ENCODE data around the gene GTF2H2.
"Not testable (repeated sequence)": the region's sequence is repeated elsewhere in the genome, so short reads cannot be mapped to it uniquely, and the experiment has no call there.

Gene GTF2H2

GRCh38 chr5:71067262-71067928 lies at the start of gene GTF2H2:
Gene GTF2H2, minus strand, starts transcription at chr5:71067676. Its CDS starts 4,913 bp downstream, at chr5:71062763.
- not testable (repeated sequence) for DNase-seq

GRCh38 chr5:71109730-71110275 lies 42.3 kb upstream of the GTF2H2 start:
- DNase-seq = not testable (repeated sequence)

DNA sequence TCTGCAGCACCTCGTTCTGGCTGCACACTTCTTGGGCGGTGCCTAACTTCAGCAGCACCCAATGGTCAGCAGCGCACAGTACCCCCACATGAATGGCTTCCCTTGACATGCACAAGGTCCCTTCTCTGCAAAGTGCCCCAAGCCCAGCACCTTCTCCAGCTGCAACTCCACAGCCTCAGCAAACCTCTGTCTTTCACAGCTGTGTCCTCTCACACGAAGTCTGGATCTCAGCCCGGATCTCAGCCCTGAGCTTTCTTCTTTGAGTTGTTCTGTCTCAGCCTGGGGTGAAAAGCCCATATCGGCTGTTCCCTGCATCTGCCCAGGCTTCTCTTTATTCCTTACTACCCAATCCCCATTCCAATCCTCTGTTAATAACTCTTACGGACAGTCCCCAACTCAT lies 32.5 kb upstream of the GTF2H2 start:
- DNase-seq = not testable (repeated sequence)

GRCh38 chr5:71097930-71098203 lies 30.4 kb upstream of the GTF2H2 start:
- not testable (repeated sequence) for DNase-seq

DNA sequence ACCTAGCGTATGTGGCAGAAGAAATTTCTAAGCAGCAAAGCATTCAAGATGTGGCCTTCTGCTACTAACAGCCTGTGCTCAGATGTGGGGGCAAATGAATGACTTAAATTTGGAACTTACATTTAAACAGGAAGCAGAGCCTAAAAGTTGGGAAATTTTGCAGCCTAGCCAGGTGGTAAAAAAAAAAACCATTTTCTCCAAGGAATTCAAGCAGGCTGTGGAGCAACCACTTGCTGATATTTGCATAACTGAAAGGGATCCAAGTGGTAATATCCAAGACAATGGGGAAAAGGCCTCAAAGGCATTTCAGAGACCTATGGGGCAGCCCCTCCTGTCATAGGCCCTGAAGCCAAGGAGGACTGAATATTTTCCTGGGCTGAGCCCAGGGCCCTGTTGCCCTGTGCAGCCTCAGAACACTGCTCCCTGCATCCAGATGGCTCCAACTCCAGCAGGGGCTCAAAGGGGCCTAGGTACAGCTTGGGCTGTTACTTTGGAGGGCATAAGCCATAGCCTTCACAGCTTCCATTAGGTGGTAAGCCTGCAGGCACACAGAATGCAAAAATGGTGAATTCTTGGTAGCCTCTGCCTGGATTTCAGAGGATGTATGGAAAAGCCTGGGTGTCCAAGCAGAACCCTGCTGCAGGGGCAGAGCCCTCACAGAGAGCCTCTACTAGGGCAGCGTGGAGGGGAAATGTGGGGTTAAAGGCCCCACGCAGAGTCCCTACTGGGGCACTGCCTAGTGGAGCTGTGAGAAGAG lies 29.9 kb upstream of the GTF2H2 start:
- not testable (repeated sequence) for DNase-seq

GRCh38 chr5:71089773-71090172 lies 22.3 kb upstream of the GTF2H2 start:
- not testable (repeated sequence) for DNase-seq

DNA sequence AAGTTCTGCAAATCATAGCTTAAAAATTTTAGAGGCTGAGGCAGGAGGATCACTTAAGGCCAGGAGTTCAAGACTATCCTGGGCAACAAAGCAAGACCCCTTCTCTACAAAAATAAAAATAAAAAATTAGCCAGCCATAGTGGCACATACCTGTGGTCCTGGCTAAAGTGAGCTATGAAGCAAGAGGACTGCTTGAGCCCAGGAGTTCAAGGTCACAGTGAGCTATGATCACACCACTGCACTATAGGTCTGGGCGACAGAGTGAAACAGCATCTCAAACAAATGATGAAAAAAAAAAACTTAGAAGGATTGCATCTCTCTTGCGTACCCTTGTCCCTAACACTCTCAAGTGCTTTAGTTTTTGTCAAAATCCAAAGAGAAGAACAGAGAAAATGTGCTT lies 21.3 kb upstream of the GTF2H2 start:
- DNase-seq = not testable (repeated sequence)

GRCh38 chr5:71086145-71086544 lies 18.7 kb upstream of the GTF2H2 start:
- DNase-seq = not testable (repeated sequence)

GRCh38 chr5:71084280-71085063 lies 17.0 kb upstream of the GTF2H2 start:
- not testable (repeated sequence) for DNase-seq

GRCh38 chr5:71082898-71083297 lies 15.4 kb upstream of the GTF2H2 start:
- not testable (repeated sequence) for DNase-seq

- DNase-seq = not testable (repeated sequence)
These were observed 14.9 kb upstream of the GTF2H2 start for GRCh38 chr5:71082340-71082739.

DNA sequence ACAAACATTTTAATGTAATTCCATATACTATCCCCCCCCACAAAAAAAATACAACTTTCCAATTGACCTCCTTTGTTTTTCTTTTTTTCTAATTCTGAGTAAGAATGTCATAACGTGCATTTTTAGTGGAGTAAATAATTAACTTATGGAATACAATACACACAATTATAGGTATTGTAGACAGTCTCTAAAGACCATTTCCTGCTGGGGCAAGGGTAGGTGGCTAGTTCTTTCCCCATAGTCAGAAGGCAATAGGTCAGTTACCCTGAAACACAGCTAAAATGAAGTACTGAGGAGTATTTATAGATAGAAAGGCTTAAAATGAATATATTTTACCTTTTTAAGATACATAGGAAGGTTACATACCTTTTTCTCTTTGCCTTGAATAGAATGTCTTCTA lies 6.2 kb downstream of the GTF2H2 start:
- not testable (repeated sequence) for DNase-seq

- DNase-seq = not testable (repeated sequence)
These were observed 8.1 kb downstream of the GTF2H2 start for GRCh38 chr5:71059426-71059825.

GRCh38 chr5:71044808-71045207 lies 22.7 kb downstream of the GTF2H2 start:
- DNase-seq = not testable (repeated sequence)

GRCh38 chr5:71044128-71044527 lies 23.3 kb downstream of the GTF2H2 start:
- not testable (repeated sequence) for DNase-seq

- DNase-seq = not testable (repeated sequence)
These were observed 36.3 kb downstream of the GTF2H2 start for GRCh38 chr5:71031046-71031776.

GRCh38 chr5:71025289-71025953 lies 42.1 kb downstream of the GTF2H2 start, which contains the start of gene NAIP:
Gene NAIP, minus strand, starts transcription at chr5:71025339. Its CDS starts 12,424 bp downstream, at chr5:71012915.
- DNase-seq = not testable (repeated sequence)

- not testable (repeated sequence) for DNase-seq
These were observed 46.8 kb downstream of the GTF2H2 start for GRCh38 chr5:71020643-71021042.

DNA sequence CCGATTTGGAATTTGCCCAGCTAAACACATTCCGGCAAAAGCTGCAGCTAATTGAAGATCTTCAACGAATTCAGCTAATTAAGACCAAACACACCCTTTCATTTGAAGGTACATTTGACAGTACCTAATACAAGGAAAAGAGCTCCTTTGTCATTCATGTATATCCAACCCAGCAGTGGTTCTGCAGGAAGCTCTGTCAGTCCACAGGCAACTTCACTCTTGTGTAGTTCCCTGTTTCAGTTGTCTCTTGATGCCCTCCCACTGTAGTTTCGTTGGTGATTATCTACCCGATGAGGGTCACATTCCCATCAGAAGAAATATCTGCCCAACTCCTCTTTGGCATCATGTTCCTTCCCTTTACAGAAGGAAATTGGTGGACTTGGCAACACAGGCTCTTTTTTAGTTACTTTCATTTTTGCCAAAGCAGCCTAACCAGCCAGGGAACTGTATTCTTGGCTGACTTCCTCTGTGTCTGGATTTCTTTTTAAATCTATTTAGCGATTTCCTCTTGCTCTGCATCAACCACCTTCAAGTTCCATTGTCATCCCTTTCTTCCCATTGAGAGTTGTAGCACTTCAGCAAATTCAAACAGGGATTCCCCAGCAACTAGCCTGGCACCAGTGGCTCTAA lies 49.0 kb downstream of the GTF2H2 start:
- DNase-seq = not testable (repeated sequence)

DNA sequence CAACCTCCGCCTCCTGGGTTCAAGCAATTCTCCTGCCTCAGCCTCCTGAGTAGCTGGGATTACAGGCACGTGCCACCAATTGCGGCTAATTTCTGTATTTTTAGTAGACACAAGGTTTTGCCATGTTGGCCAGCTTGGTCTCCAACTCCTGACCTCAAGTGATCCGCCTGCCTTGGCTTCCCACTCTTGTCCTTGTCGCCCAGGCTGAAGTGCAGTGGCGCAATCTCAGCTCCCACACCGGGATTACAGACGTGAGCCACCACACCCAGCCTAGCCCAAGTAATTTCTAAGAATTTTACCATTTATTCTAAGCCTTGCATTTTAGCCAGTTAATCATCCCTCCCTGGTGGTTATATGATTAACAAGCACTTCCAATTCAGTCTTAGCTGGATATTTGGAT lies 53.3 kb downstream of the GTF2H2 start:
- no peak for DNase-seq

DNA sequence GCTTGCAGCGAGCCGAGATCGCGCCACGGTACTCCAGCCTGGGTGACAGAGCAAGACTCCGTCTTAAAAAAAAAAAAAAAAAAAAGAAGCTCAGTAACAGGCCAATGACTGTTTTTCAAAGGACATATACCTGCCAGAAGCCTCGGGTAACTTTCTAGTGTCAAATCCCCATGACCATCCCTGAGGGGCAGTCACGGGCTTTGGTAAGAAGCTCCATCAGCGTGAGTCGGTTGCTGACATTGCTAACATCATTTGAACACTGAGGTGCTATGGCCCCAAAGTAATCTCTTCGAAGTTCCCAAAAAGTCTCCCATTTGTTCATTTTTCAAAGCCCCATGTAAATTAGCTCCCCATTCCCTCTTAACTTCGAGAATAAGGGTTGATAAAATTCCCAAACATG lies 53.9 kb downstream of the GTF2H2 start:
- no peak for DNase-seq

All from stimulated activated CD4-positive, alpha-beta T cell treated with anti-CD3 and anti-CD28 coated beads, Interleukin-4, amount 100 ng/mL, for 24 hours (primary cell).